H7 (cell line): ENCODE measurements around the gene PDZRN4. TPM values are rescaled to one million over a fixed set of nuclear protein-coding genes. Genes with fewer than 3 reads are reported as not detected.
A peak's percentile ranks its signal among the peaks of the same experiment; 100 is the strongest.

Experiments used
- DNase-seq: peaks from one replicate; pipeline ENCODE4 v3.0.0; 2012
- H3K27me3 ChIP-seq: 2 replicates; pipeline ENCODE4 v1.6.0; 2011; ENCODE audit warnings: mild to moderate bottlenecking, low read length; ENCODE audit not compliant: control insufficient read depth, insufficient read depth
- H3K36me3 ChIP-seq: replicated peaks from 2 replicates; pipeline ENCODE4 v1.5.1; 2011; ENCODE audit warnings: low read length; ENCODE audit not compliant: control insufficient read depth, insufficient read depth
- H3K4me3 ChIP-seq: 2 replicates; pipeline ENCODE4 v1.5.1; 2011; ENCODE audit warnings: low read depth, mild to moderate bottlenecking, control low read depth, low read length, moderate library complexity; ENCODE audit not compliant: insufficient read depth
- total RNA-seq: library from RNA; depleted of rRNA; stranded (reverse); fragments of >200 nt; shearing (Covaris generic); gene quantifications from 2 replicates; pipeline ENCODE4 v1.2.3, GENCODE V29; 2014

PDZRN4 gene
- total RNA-seq, 1 experiment from 2014 or later, result 0.17 TPM

DNA sequence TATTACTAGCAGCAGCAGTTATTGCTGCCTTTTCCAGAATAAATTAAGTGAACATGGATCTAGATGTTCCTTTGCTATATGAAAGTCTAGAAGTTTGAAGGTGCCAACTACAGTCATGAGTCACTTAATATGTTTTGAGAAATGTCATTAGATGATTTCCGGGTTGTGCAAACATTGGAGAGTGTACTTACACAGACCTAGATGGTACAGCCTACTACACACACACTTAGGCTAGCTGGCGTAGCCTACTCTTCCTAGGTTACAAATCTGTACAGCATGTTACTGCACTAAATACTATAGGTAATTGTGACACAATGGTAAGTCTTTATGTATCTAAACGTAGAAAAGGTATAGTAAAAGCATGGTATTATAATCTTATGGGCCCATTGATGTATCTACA is 368.1 kb downstream of the PDZRN4 start:
- Histone ChIP-seq H3K4me3 (no peak overlapping the region), H3K36me3 (no peaks in the 10 kb centered on the region), H3K27me3 (no peaks in the 10 kb centered on the region)
- DNase-seq, result no peak

DNA sequence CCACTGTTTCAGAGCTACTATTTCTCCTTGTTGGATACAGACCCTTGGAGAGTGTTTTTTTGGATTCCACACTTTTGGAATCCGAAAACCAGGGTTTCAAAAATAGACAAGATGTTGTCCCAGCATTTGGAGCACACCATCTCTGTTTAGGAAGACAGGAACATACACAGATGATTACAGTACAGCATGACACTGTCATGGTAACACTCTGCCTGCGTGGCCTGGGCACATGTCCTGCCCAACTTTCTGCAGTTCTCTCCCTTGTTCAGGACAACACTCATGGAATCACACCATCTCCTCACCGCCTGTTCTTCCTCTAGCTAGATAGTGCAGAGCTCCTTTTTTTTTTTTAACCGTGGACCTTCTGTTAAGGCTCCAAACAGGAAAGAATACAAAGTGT is 369.2 kb downstream of the PDZRN4 start:
- H3K27me3 ChIP-seq, result no peaks in the 10 kb centered on the region
- no peaks in the 10 kb centered on the region for H3K36me3 ChIP-seq
- H3K4me3 ChIP-seq, result no peak overlapping the region
- DNase-seq, result no peak

DNA sequence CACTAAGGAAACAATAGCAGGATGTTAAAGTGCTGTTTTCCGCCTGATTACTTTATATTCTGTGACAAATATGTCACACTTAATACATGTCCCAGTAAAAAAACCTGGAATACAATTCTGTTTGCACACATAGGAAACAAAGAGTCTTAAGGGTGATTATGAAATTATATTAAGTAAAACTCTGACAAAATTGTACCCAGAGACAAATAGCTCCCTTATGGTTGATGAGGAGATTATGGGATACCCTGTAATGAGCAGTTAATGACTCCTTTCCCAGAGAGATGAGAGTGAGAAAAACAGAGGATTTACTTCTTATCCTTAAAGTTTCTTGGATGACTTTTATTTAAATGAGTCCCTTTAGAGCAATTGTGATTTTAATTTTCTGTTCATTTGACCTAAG is 370.6 kb downstream of the PDZRN4 start:
- Histone ChIP-seq H3K27me3 (no peaks in the 10 kb centered on the region), H3K36me3 (no peaks in the 10 kb centered on the region), H3K4me3 (no peak overlapping the region)
- no peak for DNase-seq

DNA sequence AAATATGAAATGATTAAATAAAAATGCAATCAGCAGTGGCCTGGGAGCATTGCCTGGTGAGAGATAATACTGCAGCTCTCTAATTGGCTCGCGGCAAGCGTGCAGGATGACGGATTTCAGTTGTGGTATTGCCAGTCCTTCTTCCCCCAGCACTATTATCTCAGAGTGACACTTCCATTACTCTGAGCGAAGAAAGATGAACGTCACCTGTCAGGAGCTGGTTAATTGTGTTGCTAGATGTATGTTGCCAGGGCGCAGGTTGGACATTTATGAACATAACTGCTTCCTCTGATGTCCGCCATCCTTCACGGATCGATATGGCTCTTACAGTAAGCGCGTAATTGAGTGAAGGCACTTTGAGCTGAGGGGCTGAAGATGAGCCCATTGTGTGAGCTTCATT is 374.9 kb downstream of the PDZRN4 start:
- no peak for DNase-seq
- Histone ChIP-seq H3K36me3 (no peaks in the 10 kb centered on the region), H3K4me3 (no peak overlapping the region), H3K27me3 (no peaks in the 10 kb centered on the region)

DNA sequence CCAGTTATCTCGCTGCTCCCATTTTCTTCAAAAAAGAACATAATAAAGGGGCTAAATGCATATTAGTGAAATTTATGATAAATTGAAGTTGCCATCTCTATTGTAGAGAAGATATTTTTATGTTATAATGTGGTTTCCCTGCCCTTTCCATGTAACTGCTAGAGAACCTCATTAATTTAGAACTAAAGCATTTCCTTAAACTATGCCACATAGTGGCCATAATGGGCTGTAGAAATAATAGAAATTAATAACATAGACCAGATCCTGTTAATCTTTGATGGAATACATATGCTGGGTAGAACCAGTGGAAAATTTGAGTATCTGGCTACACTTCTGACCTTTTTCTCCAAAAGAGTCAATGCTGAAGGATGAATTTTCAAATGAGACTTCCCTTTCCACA is 376.7 kb downstream of the PDZRN4 start:
- Histone ChIP-seq H3K36me3 (no peaks in the 10 kb centered on the region), H3K4me3 (no peak overlapping the region), H3K27me3 (no peaks in the 10 kb centered on the region)
- no peak for DNase-seq

DNA sequence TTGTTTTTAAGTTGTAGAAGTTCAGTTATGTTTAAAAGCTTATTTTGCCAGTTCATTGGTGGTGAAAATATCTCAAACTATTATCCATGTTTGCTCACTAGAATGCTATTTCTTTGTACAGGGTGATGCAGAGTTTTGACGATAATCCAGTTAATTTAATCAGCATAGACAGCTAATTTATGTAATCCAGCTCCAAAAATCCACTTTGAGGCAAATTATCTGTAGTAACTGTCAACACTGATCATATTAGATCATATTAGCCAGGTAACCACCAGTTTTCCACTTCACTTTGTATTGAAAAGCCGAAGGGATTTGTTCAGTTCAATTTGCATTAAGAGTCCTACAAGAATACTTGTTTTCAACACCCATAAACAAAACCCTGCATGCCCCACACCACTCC is 378.6 kb downstream of the PDZRN4 start:
- DNase-seq, result no peak
- Histone ChIP-seq H3K4me3 (no peak overlapping the region), H3K36me3 (no peaks in the 10 kb centered on the region), H3K27me3 (no peaks in the 10 kb centered on the region)

DNA sequence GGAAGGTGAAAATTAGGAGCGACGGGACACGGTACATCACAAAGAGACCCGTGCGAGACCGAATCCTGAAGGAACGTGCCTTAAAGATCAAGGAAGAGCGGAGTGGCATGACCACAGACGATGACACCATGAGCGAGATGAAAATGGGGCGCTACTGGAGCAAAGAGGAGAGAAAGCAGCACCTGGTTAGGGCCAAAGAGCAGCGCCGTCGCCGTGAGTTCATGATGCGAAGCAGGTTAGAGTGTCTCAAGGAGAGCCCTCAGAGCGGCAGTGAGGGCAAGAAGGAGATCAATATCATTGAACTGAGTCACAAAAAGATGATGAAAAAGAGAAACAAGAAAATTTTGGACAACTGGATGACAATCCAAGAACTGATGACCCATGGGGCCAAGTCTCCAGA is 385.3 kb downstream of the PDZRN4 start:
- no peak for DNase-seq
- Histone ChIP-seq H3K27me3 (no peaks in the 10 kb centered on the region), H3K4me3 (no peak overlapping the region), H3K36me3 (no peaks in the 10 kb centered on the region)

DNA sequence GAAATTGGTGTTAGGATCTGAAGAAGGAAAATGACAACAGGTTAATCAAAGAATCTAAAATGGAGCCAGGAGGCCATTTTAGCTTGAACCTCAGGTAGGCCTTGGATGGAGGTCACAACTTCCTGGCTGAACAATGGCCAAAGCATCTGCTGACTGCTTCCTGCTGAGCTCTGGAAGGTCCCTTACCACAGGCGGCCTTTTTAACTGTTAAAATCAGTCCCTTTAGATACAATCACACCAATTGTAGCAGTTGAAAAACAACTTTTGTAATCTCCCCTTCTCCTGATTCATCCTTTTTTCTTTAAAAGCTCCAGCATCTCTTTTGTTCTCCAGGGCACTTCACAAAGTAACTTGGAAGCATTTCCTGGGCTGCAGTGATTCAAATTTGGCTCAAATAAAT is 388.8 kb downstream of the PDZRN4 start:
- peak; percentile 14 for DNase-seq
- Histone ChIP-seq H3K4me3 (no peak overlapping the region), H3K36me3 (no peaks in the 10 kb centered on the region), H3K27me3 (no peaks in the 10 kb centered on the region)

DNA sequence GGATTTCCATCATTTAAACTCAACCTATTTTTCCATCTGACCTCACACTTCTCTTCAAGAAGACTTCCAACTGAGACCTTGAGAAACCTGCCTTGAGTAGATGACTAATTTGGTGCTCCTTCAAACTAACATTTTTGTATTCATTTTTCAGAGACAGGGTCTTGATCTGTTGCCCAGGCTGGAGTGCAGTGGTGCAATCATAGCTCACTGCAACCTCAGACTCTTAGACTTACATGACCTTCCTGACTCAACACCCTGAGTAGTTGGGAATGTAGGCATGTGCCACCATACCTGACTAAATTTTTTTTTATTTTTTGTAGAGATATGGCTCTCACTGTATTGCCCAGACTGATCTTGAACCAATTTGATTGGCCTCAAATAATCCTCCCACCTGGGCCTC is 389.9 kb downstream of the PDZRN4 start:
- DNase-seq, result no peak
- no peaks in the 10 kb centered on the region for H3K36me3 ChIP-seq
- H3K4me3 ChIP-seq, result no peak overlapping the region
- H3K27me3 ChIP-seq, result no peaks in the 10 kb centered on the region

DNA sequence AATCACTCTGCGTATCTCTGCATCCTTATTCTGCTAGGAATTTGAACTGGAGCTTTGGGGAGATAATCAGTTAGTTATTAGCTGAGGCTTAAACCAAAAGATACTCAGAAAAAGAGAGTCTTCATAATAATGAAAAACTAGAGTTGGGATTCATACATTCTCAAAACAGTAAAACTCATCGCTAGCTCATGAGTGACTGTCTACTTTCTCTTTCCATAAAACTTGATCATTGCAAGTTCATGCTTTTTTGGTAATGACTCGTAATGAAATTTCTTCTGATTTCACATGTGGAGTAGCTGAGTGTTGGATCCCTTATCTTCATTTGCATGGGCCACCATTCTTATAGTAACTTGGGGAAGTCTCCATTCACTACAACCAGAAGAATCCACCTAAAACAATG is 397.7 kb downstream of the PDZRN4 start:
- no peak overlapping the region for H3K4me3 ChIP-seq
- H3K27me3 ChIP-seq, result no peaks in the 10 kb centered on the region
- no peaks in the 10 kb centered on the region for H3K36me3 ChIP-seq
- DNase-seq, result no peak

DNA sequence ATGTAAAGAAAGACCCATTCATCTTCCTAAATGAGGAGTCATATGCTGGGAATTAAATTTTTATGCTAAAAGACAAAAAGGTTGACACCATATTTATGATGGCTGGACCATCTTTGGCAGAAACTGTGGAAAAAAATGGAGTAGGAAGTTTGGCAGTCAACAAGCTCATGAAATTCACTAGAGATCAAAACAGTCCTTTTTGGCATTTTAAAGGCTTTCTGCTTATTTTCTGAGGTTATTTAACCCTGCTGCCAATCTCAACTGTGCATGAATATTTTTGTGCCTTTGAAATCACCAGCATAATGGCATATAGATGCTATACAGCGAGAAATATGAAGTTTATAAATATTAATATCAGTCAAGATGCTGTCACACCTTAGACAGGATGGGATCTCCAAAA is 399.5 kb downstream of the PDZRN4 start:
- no peaks in the 10 kb centered on the region for H3K36me3 ChIP-seq
- H3K27me3 ChIP-seq, result no peaks in the 10 kb centered on the region
- DNase-seq, result no peak
- H3K4me3 ChIP-seq, result no peak overlapping the region

DNA sequence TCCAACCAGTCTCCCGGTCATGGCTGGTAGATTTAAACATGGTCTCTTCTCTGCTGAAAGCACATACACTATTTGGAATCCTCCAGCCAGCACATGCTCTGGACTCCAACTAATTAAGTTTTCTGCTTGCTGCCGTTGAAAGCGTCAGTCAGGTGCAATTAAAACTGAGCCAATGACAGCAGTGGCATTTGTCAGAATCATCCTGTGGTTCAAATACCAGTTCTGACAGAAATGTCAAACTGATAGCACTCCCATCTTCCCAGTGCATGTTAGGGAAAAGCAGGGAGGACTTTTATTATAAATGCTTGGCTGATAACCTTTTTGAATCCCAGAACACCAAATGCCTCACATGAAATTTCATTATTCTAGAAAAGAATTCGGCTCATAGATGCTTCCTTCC is 401.8 kb downstream of the PDZRN4 start:
- Histone ChIP-seq H3K4me3 (no peak overlapping the region), H3K36me3 (no peaks in the 10 kb centered on the region), H3K27me3 (no peaks in the 10 kb centered on the region)
- DNase-seq, result no peak

DNA sequence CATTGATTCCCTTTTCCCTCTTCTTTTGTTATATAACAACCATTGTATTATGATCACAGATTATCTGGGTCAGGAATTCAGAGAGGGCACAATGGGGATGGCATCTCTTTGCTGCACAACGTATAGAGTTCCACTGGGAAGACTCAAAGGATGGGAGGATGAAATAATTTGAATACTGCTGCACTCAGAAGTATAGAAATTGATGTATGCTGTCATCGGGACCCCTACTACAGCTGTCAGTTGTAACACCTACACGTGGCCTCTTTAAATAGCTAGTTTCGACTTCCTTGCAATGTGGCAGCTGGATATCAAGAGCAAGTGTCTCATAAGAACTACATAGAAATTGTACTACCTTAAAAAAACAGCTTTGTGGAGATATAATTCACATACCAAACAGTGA is 408.1 kb downstream of the PDZRN4 start:
- no peak overlapping the region for H3K4me3 ChIP-seq
- DNase-seq, result no peak
- no peaks in the 10 kb centered on the region for H3K27me3 ChIP-seq
- H3K36me3 ChIP-seq, result no peaks in the 10 kb centered on the region

DNA sequence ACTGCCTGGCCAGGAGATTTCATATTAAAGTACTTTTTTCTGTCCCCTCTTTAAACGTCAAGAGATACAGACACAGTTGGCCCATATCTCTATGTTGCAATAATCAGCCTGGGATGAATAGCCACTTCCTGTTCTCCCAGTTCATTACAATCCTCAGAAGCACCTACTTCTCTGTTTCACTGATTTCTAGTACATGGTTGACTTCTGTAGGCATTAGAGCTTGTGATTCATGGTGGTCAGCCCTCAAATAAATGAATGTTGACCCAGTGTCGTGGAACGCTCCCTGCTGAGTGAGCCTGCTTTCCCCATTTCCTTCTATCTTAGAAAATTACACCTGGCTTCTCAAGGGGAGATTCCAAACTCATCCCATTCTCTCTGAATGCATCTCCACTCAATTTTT is 416.7 kb downstream of the PDZRN4 start:
- no peaks in the 10 kb centered on the region for H3K27me3 ChIP-seq
- no peak for DNase-seq

DNA sequence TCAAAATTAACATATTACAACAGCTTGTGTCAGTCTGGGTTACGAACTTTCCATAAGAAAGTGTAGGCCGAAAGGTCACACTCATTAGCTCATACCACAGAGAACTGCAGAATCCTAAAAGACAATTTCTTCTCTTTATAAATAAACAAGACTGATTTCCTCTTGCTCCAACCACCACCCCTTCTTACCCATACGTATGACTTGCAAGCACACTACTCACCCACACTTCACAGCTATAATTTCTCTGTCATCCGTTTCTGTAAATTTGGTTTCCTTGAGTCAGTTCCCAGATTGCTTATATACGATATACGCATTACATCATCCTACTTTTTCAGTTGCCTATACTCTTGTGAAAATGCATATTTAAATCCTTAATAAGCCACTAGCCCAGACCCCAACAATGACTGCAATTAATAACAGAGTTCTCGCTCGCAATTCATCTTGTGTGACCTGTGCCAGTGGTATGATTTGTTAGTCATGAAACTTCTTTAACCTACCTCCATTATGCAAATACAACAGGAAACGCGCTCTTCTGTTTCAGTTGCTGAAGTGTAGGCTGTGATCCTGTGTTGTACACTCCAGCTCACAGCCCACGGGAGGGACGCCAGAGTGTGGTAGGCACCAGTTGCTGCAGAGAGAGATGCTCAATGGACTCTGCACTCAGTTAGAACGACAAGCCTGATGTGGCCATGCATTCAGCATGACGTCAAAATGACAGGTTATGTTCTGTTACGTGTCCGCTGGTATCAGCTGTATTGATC is 417.6 kb downstream of the PDZRN4 start:
- Histone ChIP-seq H3K27me3 (no peaks in the 10 kb centered on the region), H3K4me3 (no peak overlapping the region), H3K36me3 (no peaks in the 10 kb centered on the region)
- DNase-seq, result no peak

More for the DNA sequence above, 416.7 kb downstream of the PDZRN4 start:
- H3K4me3 ChIP-seq, result no peak overlapping the region
- no peaks in the 10 kb centered on the region for H3K36me3 ChIP-seq
